Measurements from ENCODE around the gene IFNK.

Gene IFNK

GRCh38 chr9:27539479-27540441 lies 15.7 kb downstream of the IFNK start:
- DNase-seq (no peak), ATAC-seq (no peak)

- ATAC-seq (no peak), DNase-seq (no peak)
Measured at GRCh38 chr9:27540502-27540901, 16.4 kb downstream of the IFNK start.

GRCh38 chr9:27541740-27542139 lies 17.6 kb downstream of the IFNK start:
- ATAC-seq (no peak), DNase-seq (no peak)

DNA sequence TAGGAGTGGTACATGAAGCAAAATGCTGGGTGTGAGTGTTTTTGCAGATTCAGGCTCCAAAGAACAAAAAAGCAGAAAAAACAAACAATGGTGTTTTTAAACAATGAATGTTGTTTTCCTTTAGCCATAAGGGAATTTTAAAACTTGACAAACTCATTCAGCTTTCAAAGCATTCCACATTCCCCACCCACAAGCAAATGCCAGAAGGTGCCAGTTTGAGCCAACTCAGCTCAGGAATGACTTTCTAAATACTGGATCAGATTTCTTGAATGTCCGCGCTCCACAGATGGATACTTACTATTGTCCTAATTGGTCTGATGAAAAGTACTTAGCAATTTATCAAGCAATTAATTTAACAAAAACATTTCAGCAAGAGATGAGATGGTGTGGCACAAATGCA lies 18.4 kb downstream of the IFNK start:
- ATAC-seq = no peak

GRCh38 chr9:27545471-27545870 lies 21.4 kb downstream of the IFNK start:
- ATAC-seq (no peak), DNase-seq (no peak)

More for the DNA sequence above, 18.4 kb downstream of the IFNK start:
- no peak for DNase-seq

DNA sequence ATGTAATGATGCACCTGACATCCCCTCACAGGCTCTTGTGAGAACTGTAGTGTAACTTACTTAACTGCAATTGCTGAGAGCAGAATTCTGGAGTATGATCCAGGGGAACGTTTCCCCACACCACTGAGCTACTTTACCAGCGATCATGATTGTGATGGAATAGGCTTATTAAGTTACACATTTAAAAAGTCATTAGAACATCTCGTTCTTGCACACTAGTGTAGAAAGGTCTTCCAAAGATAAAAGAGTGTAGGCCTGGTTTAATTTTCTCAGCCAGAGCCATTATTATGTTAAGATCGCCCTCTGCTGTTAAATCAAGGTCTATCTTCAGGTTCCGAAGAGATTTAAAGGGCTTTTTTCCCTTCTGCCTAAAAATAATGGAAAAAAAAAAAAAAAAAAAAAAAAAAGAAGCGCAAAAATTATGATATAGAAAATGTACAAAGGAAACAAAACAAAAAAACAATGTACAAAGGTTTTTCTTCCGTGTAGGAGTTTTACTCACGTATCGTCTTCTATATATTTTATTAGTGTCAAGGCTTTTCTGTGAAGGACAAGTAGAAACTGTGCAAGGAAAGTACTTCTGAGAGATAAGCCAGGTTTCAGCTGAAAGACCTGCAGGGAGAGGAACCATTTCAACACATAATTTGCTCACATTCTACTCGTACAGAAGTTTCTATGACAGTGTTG lies 24.1 kb downstream of the IFNK start:
- ATAC-seq (no peak), DNase-seq (no peak)

- ATAC-seq = no peak
Measured at GRCh38 chr9:27549196-27549755, 25.2 kb downstream of the IFNK start.

GRCh38 chr9:27554712-27555111 lies 30.6 kb downstream of the IFNK start:
- DNase-seq (no peak), ATAC-seq (no peak)

More at GRCh38 chr9:27549196-27549755, 25.2 kb downstream of the IFNK start:
- no peak for DNase-seq

DNA sequence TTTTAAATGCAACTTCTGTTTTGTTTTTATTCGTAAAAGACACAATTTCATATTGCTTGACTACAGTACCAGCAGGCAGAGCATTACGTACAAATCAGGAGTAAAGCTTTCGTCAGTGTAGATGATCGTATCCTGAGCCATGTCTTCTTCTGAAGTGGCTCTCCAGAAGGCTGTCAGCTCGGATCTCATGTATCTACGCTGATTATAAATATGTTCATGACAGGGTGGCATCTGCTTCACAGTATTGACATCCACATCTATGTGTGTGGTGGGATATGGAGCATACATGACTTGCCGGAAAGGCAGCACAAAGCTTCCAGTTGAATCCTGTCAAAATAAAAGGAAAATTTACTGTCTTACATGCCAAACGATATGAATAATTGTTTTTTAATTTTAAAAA lies 32.4 kb downstream of the IFNK start:
- DNase-seq = no peak
- ATAC-seq = no peak

- DNase-seq = no peak
- no peak for ATAC-seq
Measured at GRCh38 chr9:27558307-27558706, 34.2 kb downstream of the IFNK start.

GRCh38 chr9:27560457-27560856 lies 36.4 kb downstream of the IFNK start:
- DNase-seq = no peak
- no peak for ATAC-seq

DNA sequence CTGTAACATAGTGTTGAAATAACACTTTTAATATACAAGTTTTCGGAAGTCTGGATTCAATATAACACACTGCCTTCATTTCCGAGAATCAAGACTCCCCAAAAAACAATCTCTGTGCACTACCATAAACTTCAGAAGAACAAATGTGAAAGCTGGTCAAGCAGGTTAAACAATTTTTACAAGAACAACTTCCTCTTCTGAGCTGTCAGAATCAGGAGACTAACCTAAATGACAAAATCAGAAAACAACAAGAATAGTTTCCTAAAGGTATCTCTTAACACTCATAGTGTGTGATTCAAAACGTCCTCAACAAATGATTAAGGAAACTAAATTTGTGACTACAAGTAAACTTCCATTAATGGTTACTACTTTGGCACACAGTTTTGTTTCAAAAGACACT lies 37.6 kb downstream of the IFNK start:
- ATAC-seq (no peak), DNase-seq (no peak)

- ATAC-seq = no peak
Measured at GRCh38 chr9:27563738-27564430, 39.8 kb downstream of the IFNK start.

GRCh38 chr9:27564670-27565069 lies 40.6 kb downstream of the IFNK start:
- DNase-seq (no peak), ATAC-seq (no peak)

More at GRCh38 chr9:27563738-27564430, 39.8 kb downstream of the IFNK start:
- no peak for DNase-seq

DNA sequence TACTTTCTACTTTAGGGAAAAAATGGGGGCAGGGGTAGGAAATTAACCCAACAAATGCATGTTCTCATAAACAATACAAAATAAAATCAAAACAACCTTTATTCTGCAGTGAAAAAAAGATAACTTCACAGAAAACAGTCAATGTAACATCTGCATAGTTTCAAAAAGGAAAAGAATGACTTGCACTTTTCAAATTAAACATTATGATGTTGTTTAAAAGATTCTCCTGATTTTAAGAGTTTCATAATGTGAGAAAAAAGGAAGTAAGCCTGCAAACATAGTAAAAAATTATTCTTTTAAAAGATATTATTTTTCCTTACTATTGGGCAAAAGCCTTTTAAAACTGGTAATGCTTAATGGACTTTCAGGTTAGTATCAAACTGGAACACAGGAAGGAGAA lies 41.6 kb downstream of the IFNK start:
- ATAC-seq (no peak), DNase-seq (no peak)

- no peak for DNase-seq
- ATAC-seq = no peak
Measured at GRCh38 chr9:27566118-27566517, 42.0 kb downstream of the IFNK start.

DNA sequence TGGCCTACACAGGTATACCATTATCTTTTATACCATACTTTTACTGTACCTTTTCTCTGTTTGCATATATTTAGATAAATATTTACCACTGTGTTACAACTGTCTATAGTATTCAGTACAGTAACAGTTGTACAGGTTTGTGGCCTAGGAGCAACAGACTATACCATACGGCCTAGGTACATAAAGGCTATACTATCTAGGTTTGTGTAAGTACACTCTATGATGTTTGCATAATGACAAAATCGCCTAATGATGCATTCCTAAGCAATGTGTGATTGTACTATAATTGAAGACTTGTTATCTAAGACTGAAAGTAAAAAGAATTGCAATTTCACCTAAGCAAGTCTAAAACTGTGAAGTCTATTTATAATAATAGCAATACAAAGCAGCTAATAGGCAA lies 45.3 kb downstream of the IFNK start:
- DNase-seq (no peak), ATAC-seq (no peak)

DNA sequence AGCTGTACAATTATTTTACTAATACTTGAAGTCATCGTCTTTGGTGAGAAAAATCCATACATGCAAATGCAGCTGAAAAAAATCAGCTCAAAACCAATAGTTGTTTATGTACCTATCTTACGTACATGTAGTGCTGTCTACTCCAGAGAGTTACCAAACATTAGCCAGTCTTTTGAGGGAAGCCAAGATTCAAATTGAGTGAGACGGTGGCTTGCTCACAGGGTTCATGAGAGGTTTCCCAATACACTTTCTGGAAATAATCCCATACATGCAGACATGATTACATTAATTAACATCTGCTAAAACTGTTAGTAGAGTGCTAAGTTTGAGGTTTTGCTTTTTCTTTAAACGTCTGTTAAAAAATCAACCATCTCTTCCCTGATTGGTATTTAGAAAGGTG lies 46.9 kb downstream of the IFNK start:
- DNase-seq (no peak), ATAC-seq (no peak)

DNA sequence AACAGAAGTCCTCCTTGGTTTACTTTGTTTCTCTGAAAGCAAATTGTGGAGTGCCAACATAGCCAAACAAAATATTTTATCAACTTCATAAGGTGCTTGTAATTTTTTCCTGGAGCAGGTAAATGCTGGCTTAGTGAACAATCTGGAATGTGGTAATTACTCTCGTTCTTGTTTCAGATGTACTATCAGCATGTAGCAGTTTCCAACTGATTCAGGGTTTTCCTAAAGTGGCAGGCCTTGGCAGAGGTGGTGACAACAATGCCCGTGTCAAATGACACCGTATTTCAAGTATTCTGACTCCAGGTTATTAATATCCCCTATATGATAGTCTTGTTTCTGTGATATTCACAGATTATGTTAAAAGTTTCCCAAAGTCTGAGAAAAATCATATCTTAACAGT lies 48.0 kb downstream of the IFNK start:
- ATAC-seq (no peak), DNase-seq (no peak)

GRCh38 chr9:27572566-27572917 lies 48.5 kb downstream of the IFNK start:
- ATAC-seq (peak; percentile 60), DNase-seq (peak; percentile 57)

GRCh38 chr9:27572918-27573633 lies 49.0 kb downstream of the IFNK start, which contains the start of gene C9orf72:
Gene C9orf72, minus strand, starts transcription at chr9:27573481. Its CDS starts 6,361 bp downstream, at chr9:27567120.
- DNase-seq (peak; percentile 86), ATAC-seq (peak; percentile 73)

Data from stimulated activated naive CD8-positive, alpha-beta T cell treated with anti-CD3 and anti-CD28 coated beads, Interleukin-15, Interleukin-2, amounts not matched to agents 100 U/mL and 50 U/mL, for 24 hours (primary cell).